ENCODE measurements around the gene MOGAT1.

GRCh38 chr2:222651718-222652418 is 19.6 kb upstream of the MOGAT1 start:
- TF ChIP-seq CTCF (IDR thresholded peaks at IDR 0.05; ENCODE audit: insufficient read depth, low read depth, low read length) (no peak), EZH2 (IDR thresholded peaks at IDR 0.05; ENCODE audit: insufficient read depth, low read length) (no peak)
